Heart left ventricle (tissue), 16 donors: ENCODE data around the gene NCKAP5L. TPM values are rescaled to one million over a fixed set of nuclear protein-coding genes. Genes with fewer than 3 reads are reported as not detected.
A peak's percentile ranks its signal among the peaks of the same experiment; 100 is the strongest.

Experiments used
- ATAC-seq, 4 donors: fragments of 200-7000 bp; cut with Tn5 transposase; one replicate each; pipeline ENCODE4 v1.9.1; 2020 to 2022; ENCODE audit warnings: moderate library complexity in 4 of 4, mild to moderate bottlenecking in 3 of 4, moderate number of reproducible peaks in 1 of 4
- DNase-seq, 5 donors: peaks; one replicate each; pipeline ENCODE4 v3.0.0-alpha.2; 2020
- H3K27ac ChIP-seq, 12 donors: fragments of 200-600 bp; sonication (generic) in 4 of 12; one replicate each; pipeline versions ENCODE4 v1.5.0 to v1.8.0; 2016 to 2022; ENCODE audit warnings: mild to moderate bottlenecking in 2 of 12
- H3K27me3 ChIP-seq, 9 donors: fragments of 200-600 bp; sonication (generic) in 2 of 9; one replicate each; pipeline versions ENCODE4 v1.5.1 to v1.8.0; 2016 to 2022; ENCODE audit warnings: mild to moderate bottlenecking in 3 of 9
- H3K36me3 ChIP-seq, 9 donors: fragments of 200-600 bp; sonication (generic) in 2 of 9; one replicate each; pipeline versions ENCODE4 v1.5.0 to v1.8.0; 2018 to 2022; ENCODE audit warnings: mild to moderate bottlenecking in 2 of 9
- H3K4me1 ChIP-seq, 12 donors: fragments of 200-600 bp; sonication (generic) in 4 of 12; one replicate each; pipeline versions ENCODE4 v1.5.0 to v1.8.0; 2016 to 2022; ENCODE audit warnings: mild to moderate bottlenecking in 3 of 12
- H3K4me3 ChIP-seq, 12 donors: fragments of 200-600 bp; sonication (generic) in 4 of 12; one replicate each; pipeline versions ENCODE4 v1.5.0 to v1.8.0; 2017 to 2022; ENCODE audit warnings: mild to moderate bottlenecking in 9 of 12, moderate library complexity in 4 of 12
- H3K9me3 ChIP-seq, 12 donors: fragments of 200-600 bp; sonication (generic) in 4 of 12; one replicate each; pipeline versions ENCODE4 v1.5.0 to v1.8.0; 2016 to 2022; ENCODE audit warnings: mild to moderate bottlenecking in 1 of 12
- CTCF ChIP-seq, 12 donors: fragments of 200-600 bp; sonication (generic) in 4 of 12; IDR thresholded peaks; one replicate each; pipeline versions ENCODE4 v1.5.0 to v1.8.0; 2018 to 2022; ENCODE audit warnings: antibody characterized with exemption in 12 of 12, mild to moderate bottlenecking in 5 of 12
- POLR2A ChIP-seq, 2 donors: fragments of 450-650 bp; IDR thresholded peaks; one replicate each; pipeline ENCODE4 v1.6.1; 2017; ENCODE audit warnings: antibody characterized with exemption in 2 of 2, mild to moderate bottlenecking in 2 of 2, moderate library complexity in 2 of 2
- WGBS, 4 donors: extraction: QIAGEN DNeasy Blood & Tissue Kit in 2 of 4; methylation state at CpG; one replicate each; pipeline versions ENCODE4 v1.1.5 to v1.1.7; 2013 to 2018; 5-methylcytosine and 5-hydroxymethylcytosine counted together
- intact Hi-C, 10 donors: fragments of 100-400 bp; cut with DNase I; formaldehyde crosslinking; loops; one replicate each; pipeline versions ENCODE4 v1.11.1 to v1.14.2; 2022
- polyA plus RNA-seq, 2 donors: library from polyadenylated mRNA; stranded (reverse); fragments of 200-250 nt; gene quantifications; one replicate each; pipeline ENCODE4 v1.2.3, GENCODE V29; 2013
- total RNA-seq, 9 donors: library from RNA; depleted of rRNA in 2 of 9; stranded (reverse); fragments of >200 nt in 2 of 9; fragmentation: NEBNext Ultra II Directional in 3 of 9; extraction: Animal tissue kit (Norgen Biotek cat#: 25700) in 3 of 9; gene quantifications; one replicate each; pipeline versions ENCODE4 v1.1.0 to v1.2.4, GENCODE V29; 2016 to 2023
- donor health status: ischemic (EF 13 %, LVEDD 7.1; RV severe dilation, severe dysfunction).
- donor health status: healthy with polysubstance abuse.
- donor health status: DM: no; HTN: yes; CAD: no.
- donor health status: DM: no; HTN: no; CAD: no.
- donor health status: ischemic (EF 25% LVEDD 6.9; RV normal size, moderate dysfunction).
- donor health status: ischemic (EF 25% LVEDD 5.7; RV mildly dilated, moderate dysfunction).
- donor health status: healthy.
- donor health status: DM: yes; HTN: yes; CAD: no.
- donor health status: ischemic (EF 35%, LVEDD 5.7; RV mildly dilated, moderate dysfunction).
- donor health status: nonischemic (EF 11% LVEDD 7.7; RV severe dilation, severe dysfunction).
- donor health status: DM: yes; HTN: yes; CAD: no.
- donor health status: PGD.
- donor health status: ischemic (EF 29% LVEDD 5.4; RV normal size, mild dysfunction).
- donor health status: nonischemic (EF 23%, LVEDD 6.1; RV moderate dilation, normal function).

Gene NCKAP5L
- total and polyA plus RNA-seq, 11 donors: 14.1 to 35.0 (median 25.0) TPM

GRCh38 chr12:49804821-49805220 lies 23.4 kb downstream of the NCKAP5L start:
- H3K4me3 ChIP-seq: no peak overlapping the region
- no peak for ATAC-seq
- no peak for TF ChIP-seq POLR2A (IDR thresholded peaks at IDR 0.05)
- no peak for TF ChIP-seq CTCF (IDR thresholded peaks at IDR 0.05)
- H3K27ac ChIP-seq: no peak overlapping the region
- peaks cover 3 to 71% (median 60%) of the 10 kb centered on the region in 9 donors for H3K36me3 ChIP-seq
- H3K4me1 ChIP-seq: peaks cover 0 to 57% (median 41%) of the 10 kb centered on the region in 12 donors
- intact Hi-C loops: no loop called here
- WGBS, 4 donors: 91 to 94% (median 93%) methylated on average over 10 of the region's 10 CpGs
- no peaks in the 10 kb centered on the region for H3K27me3 ChIP-seq
- DNase-seq: no peak
- no peaks in the 10 kb centered on the region for H3K9me3 ChIP-seq

DNA sequence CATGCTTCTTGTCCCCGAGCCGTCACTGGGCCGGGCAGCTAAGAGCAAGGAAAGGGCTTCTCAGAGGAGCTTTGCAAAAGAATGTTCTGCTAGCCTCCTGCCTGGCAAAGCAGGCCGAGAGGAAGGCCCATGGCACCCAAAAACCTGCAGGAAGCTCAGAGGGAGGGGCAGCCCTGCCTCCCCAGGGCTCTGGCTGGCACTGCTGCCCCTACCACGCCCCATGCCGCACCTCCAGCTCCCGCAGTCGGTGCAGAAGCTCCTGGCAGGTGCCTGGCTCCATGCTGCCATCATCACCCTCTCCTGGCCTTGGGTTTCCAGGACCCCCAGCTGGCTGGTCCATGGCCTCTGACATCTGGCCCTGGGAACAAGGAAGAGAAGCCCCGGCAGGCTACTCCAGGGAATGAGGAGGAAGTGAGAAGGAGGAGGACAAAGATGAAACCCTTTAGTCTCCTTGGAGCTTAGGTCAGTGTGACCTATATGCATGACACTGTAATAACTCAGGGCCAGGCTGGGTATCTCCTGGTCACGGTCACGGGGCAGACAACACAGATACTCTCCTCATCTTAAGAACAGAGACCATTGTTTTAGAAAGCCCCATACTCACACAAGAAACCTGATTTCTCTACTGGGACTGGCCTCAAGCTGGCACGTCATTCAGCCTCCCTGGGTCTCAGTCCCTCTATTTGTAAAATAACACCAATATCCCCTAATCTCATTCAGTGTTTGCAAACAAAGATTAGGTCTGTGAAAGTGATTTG lies 24.3 kb downstream of the NCKAP5L start:
- DNase-seq: no peak
- Histone ChIP-seq H3K27me3 (no peaks in the 10 kb centered on the region), H3K9me3 (no peaks in the 10 kb centered on the region), H3K27ac (no peak overlapping the region), H3K4me1 (peaks cover 0 to 47% (median 32%) of the 10 kb centered on the region in 12 donors), H3K36me3 (peaks cover 3 to 80% (median 70%) of the 10 kb centered on the region in 9 donors), H3K4me3 (no peak overlapping the region)
- WGBS, 4 donors: 80 to 93% (median 88%) methylated on average over 7 to 12 of the region's 12 CpGs
- TF ChIP-seq CTCF (IDR thresholded peaks at IDR 0.05) (no peak), POLR2A (IDR thresholded peaks at IDR 0.05) (no peak)
- intact Hi-C loops: no loop called here
- ATAC-seq: no peak

DNA sequence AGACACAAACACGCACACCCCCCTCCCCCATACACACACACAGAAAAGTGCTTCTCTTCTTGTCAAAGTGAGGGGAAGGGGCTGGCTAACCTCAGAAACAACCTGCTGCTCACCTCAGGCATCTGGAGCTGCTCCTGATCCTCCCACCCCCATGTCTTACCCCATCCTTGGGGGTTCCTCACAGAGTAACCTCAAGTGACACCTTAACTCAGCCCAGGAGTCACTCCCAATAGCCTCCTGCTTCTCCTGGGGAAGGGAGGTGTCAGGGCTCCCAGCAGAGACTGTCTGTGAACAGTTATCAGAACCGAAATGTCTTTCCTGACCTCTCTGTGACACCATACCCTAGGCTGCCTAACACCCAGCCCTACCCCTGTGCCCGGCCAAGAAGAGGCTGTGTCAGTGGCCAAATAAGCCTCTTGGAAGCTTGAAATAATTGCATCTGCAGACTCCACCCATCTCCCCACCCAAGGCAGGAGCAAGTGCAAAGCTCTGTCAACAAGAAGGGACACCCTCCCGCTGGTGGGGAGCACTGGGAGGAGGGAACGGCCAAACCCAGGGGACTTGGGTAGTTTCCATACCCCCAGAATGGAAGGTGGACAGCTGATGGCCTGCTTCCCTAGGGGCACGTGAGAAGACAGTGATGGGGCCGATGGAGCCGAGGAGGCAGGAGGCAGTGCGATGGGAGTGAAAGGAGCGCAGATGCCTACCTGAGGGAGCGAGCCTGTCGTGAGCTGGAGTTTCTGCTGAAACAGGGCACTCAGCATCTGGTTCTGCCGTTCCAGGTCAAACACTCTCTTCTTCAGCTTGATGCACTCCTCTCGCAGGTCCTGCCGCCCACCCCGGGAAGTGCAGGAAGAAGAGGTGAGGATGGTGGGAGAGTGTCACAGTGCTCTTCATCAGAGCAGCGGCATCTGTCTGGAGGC lies 26.8 kb downstream of the NCKAP5L start:
- ATAC-seq: peak in 3 of 4 donors; percentile 41 to 52 (median 50)
- peaks cover 0 to 26% (median 16%) of the 10 kb centered on the region in 12 donors for H3K4me1 ChIP-seq
- H3K9me3 ChIP-seq: no peaks in the 10 kb centered on the region
- 71 to 80% (median 76%) methylated on average over 16 to 17 of the region's 17 CpGs for WGBS, 4 donors
- H3K4me3 ChIP-seq: no peak overlapping the region
- intact Hi-C loops: no loop called here
- no peaks in the 10 kb centered on the region for H3K27me3 ChIP-seq
- H3K36me3 ChIP-seq: peaks cover 3 to 99% (median 94%) of the 10 kb centered on the region in 9 donors
- TF ChIP-seq POLR2A (IDR thresholded peaks at IDR 0.05): no peak
- no peak for TF ChIP-seq CTCF (IDR thresholded peaks at IDR 0.05)
- H3K27ac ChIP-seq: peak overlapping the region in 11 of 12 donors; percentile 17 to 87 (median 69)
- DNase-seq: no peak
